HG03135 (cell line): ENCODE measurements around the gene FAM20C.
"Not testable (repeated sequence)": the region's sequence is repeated elsewhere in the genome, so short reads cannot be mapped to it uniquely, and the experiment has no call there.

ENCODE experiments used
- ATAC-seq: cut with Tn5 transposase; IDR thresholded peaks from one replicate; pipeline ENCODE4 v1.9.1; 2021; ENCODE audit warnings: mild to moderate bottlenecking, moderate library complexity; ENCODE audit not compliant: unreplicated experiment

Gene FAM20C

GRCh38 chr7:171912-172515 is 20.4 kb upstream of the FAM20C start:
- ATAC-seq = no peak

- no peak for ATAC-seq
Measured at GRCh38 chr7:173209-173918, 19.0 kb upstream of the FAM20C start.

GRCh38 chr7:174716-175115 is 17.7 kb upstream of the FAM20C start:
- ATAC-seq = no peak

- no peak for ATAC-seq
Measured at GRCh38 chr7:175955-176354, 16.4 kb upstream of the FAM20C start.

GRCh38 chr7:176381-176780 is 16.0 kb upstream of the FAM20C start:
- no peak for ATAC-seq

GRCh38 chr7:176786-177459 is 15.4 kb upstream of the FAM20C start:
- no peak for ATAC-seq

GRCh38 chr7:178444-178843 is 13.9 kb upstream of the FAM20C start:
- ATAC-seq = no peak

- no peak for ATAC-seq
Measured at GRCh38 chr7:179209-179681, 13.1 kb upstream of the FAM20C start.

- no peak for ATAC-seq
Measured at GRCh38 chr7:179948-180694, 12.2 kb upstream of the FAM20C start.

GRCh38 chr7:181738-182137 is 10.6 kb upstream of the FAM20C start:
- ATAC-seq = no peak

GRCh38 chr7:182502-182901 is 9.9 kb upstream of the FAM20C start:
- ATAC-seq = not testable (repeated sequence)

- ATAC-seq = no peak
Measured at GRCh38 chr7:183496-184292, 8.7 kb upstream of the FAM20C start.

GRCh38 chr7:184294-185264 is 7.8 kb upstream of the FAM20C start:
- no peak for ATAC-seq

GRCh38 chr7:186516-187113 is 5.8 kb upstream of the FAM20C start:
- ATAC-seq = no peak

GRCh38 chr7:187227-187927 is 5.0 kb upstream of the FAM20C start:
- ATAC-seq = no peak

GRCh38 chr7:188174-188573 is 4.2 kb upstream of the FAM20C start:
- no peak for ATAC-seq

- ATAC-seq = no peak
Measured at GRCh38 chr7:188727-189500, 3.5 kb upstream of the FAM20C start.

GRCh38 chr7:189719-190118 is 2.7 kb upstream of the FAM20C start:
- ATAC-seq = no peak
